Left ventricle myocardium inferior (tissue), 1 donor: ENCODE data around the gene PCDHGB1. TPM values are rescaled to one million over a fixed set of nuclear protein-coding genes. Genes with fewer than 3 reads are reported as not detected.
"Not testable (repeated sequence)": the region's sequence is repeated elsewhere in the genome, so short reads cannot be mapped to it uniquely, and the experiment has no call there.

Experiments used
- DNase-seq: peaks from one replicate; pipeline ENCODE4 v3.0.0-alpha.2; 2020
- H3K27ac ChIP-seq: fragments of 200-600 bp; replicated peaks from 2 replicates; pipeline ENCODE4 v1.8.0; 2021
- H3K27me3 ChIP-seq: fragments of 200-600 bp; 2 replicates; pipeline ENCODE4 v1.8.0; 2021; ENCODE audit warnings: low read depth
- H3K36me3 ChIP-seq: fragments of 200-600 bp; 2 replicates; pipeline ENCODE4 v1.8.0; 2021
- H3K4me1 ChIP-seq: fragments of 200-600 bp; 2 replicates; pipeline ENCODE4 v1.8.0; 2021
- H3K4me3 ChIP-seq: fragments of 200-600 bp; 2 replicates; pipeline ENCODE4 v1.8.0; 2021; ENCODE audit warnings: mild to moderate bottlenecking, moderate library complexity
- H3K9me3 ChIP-seq: fragments of 200-600 bp; replicated peaks from 2 replicates; pipeline ENCODE4 v1.8.0; 2021
- intact Hi-C: fragments of 100-400 bp; cut with micrococcal nuclease; formaldehyde crosslinking; loops from one replicate; pipeline ENCODE4 v1.11.0; 2022
- long read RNA-seq: library from polyadenylated mRNA; unstranded; transcript quantifications from one replicate; pipeline ENCODE4 v2.0.0, GENCODE V29; 2021
- total RNA-seq: library from RNA; stranded (reverse); fragmentation: NEBNext Ultra II Directional; extraction: Animal tissue kit (Norgen Biotek cat#: 25700); gene quantifications from one replicate; pipeline ENCODE4 v1.2.1, GENCODE V29; 2021
- TF ChIP-seq, protein P1 (sequence below): fragments of 200-600 bp; IDR thresholded peaks from 2 replicates; pipeline ENCODE4 v1.8.0; 2021; ENCODE audit warnings: antibody characterized with exemption, mild to moderate bottlenecking, borderline replicate concordance
- donor health status: DM: no; HTN: yes; CAD: no; lungs with severe emphysema.

PCDHGB1 gene
- total RNA-seq: 5.7 TPM
- long read RNA-seq: 0 reads

DNA sequence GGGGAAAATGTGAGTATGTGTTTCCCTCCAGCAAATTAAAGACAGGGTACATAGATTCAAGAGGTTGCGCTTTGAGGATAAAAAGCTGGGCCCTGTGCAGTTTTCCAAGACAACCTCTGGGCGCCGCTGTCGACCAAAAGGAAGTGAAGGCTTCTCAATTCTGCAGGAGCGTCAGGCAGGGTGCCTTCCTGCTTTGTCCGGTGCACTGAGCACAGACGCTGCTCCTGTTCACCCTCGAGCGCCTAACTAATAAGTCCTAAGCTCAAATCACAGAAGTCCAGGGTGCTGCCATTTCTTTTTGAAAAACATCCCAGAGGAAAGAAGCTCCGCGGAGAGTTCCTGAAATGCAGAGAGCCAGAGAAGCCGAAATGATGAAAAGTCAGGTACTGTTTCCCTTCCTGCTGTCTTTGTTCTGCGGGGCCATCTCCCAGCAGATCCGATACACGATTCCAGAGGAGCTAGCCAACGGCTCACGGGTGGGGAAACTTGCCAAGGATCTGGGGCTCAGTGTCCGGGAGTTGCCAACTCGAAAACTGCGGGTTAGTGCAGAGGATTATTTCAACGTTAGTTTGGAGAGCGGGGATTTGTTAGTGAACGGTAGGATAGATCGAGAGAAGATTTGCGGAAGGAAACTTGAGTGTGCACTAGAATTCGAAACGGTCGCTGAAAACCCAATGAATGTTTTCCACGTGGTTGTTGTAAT is at the start of gene PCDHGB1:
Gene PCDHGB1 (plus strand): TSS at position 183 of the 703 bp plus-strand sequence. CDS start 162 bp downstream, at position 345.
- peak within 1 kb of the TSS; percentile 54 for H3K4me3 ChIP-seq
- DNase-seq: no peak

DNA sequence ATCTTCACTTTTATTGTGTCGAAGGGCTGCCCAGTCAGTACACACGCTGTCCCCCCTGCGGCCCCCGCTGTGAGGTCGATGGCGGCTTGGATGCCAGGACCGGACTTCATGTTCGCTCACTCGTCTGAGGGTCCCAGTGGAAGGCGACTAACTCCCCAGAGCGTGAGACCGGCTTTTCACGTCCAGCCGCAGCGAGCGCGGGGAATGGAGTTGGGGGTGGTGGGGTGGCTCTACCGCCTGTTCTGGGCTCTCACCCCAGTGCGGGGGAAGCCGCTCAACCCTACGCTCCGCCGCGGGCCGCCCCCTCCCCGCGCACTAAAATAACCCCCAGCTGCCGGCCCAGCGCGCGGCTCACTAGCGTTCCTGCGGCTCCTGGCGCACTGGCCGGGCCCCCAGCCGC is 46.1 kb upstream of the PCDHGB1 start, which contains the start of gene SLC25A2:
Gene SLC25A2 (minus strand): TSS at position 294 of the 400 bp plus-strand sequence. CDS start 184 bp downstream, at position 110.
- TF ChIP-seq, protein P1, sequence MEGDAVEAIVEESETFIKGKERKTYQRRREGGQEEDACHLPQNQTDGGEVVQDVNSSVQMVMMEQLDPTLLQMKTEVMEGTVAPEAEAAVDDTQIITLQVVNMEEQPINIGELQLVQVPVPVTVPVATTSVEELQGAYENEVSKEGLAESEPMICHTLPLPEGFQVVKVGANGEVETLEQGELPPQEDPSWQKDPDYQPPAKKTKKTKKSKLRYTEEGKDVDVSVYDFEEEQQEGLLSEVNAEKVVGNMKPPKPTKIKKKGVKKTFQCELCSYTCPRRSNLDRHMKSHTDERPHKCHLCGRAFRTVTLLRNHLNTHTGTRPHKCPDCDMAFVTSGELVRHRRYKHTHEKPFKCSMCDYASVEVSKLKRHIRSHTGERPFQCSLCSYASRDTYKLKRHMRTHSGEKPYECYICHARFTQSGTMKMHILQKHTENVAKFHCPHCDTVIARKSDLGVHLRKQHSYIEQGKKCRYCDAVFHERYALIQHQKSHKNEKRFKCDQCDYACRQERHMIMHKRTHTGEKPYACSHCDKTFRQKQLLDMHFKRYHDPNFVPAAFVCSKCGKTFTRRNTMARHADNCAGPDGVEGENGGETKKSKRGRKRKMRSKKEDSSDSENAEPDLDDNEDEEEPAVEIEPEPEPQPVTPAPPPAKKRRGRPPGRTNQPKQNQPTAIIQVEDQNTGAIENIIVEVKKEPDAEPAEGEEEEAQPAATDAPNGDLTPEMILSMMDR: no peak
- Histone ChIP-seq H3K36me3 (peaks cover 29% of the 10 kb centered on the region), H3K4me3 (no peak within 1 kb of the TSS), H3K27ac (no peak within 1 kb of the TSS), H3K27me3 (peaks cover 8% of the 10 kb centered on the region), H3K9me3 (peaks cover 100% of the 10 kb centered on the region), H3K4me1 (no peaks in the 10 kb centered on the region)
- no peak for DNase-seq
- intact Hi-C loops: no loop called here

More for the DNA sequence above, at the start of gene PCDHGB1:
- intact Hi-C loops: no loop called here
- TF ChIP-seq, protein P1: peak; percentile 74
- Histone ChIP-seq H3K27me3 (no peaks in the 10 kb centered on the region), H3K9me3 (peaks cover 98% of the 10 kb centered on the region), H3K27ac (peak within 1 kb of the TSS; percentile 50), H3K4me1 (peaks cover 59% of the 10 kb centered on the region), H3K36me3 (peaks cover 22% of the 10 kb centered on the region)

DNA sequence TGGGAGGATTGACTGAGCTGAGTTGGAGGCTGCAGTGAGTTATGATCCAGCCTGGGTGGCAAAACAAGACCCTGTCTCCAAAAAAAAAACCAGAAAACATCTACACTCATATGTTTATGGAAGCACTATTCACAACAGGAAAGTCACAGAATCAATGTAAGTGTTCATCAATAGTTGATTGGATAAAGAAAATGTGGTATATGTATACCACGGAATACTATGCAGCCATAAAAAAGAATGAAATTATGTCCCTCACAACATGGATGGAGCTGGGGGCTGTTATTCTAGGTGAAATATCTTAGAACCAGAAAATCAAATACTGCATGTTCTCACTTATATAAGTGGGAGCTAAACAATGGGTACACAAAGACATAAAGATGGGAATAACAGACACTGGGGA is 43.3 kb upstream of the PCDHGB1 start:
- DNase-seq: no peak
- H3K4me3 ChIP-seq: no peak overlapping the region
- intact Hi-C loops: no loop called here
- TF ChIP-seq, protein P1: no peak
- peaks cover 100% of the 10 kb centered on the region for H3K9me3 ChIP-seq
- H3K27me3 ChIP-seq: peaks cover 8% of the 10 kb centered on the region
- H3K36me3 ChIP-seq: peaks cover 27% of the 10 kb centered on the region
- no peaks in the 10 kb centered on the region for H3K4me1 ChIP-seq
- H3K27ac ChIP-seq: no peak overlapping the region

DNA sequence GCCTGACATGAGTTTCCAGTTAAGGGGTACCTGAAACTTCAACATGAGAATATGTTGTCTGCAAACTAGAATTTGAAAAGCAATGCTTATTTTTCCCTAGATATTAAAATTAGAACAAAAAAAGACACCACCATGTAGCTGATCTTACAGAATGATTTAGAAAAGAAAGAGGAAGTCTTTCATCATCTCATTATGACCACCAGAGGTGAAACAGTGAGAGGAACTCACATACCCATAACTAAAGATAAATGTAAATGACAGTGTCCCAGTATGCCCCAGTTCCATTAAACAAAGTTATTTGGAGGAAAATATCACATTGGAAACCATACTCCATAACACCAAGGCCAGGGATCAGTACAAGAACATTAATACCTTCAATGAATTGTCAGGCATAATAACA is 36.2 kb upstream of the PCDHGB1 start:
- TF ChIP-seq, protein P1: no peak
- no peak for DNase-seq
- Histone ChIP-seq H3K36me3 (peaks cover 61% of the 10 kb centered on the region), H3K9me3 (peaks cover 100% of the 10 kb centered on the region), H3K4me3 (no peak overlapping the region), H3K4me1 (peaks cover 9% of the 10 kb centered on the region), H3K27me3 (no peaks in the 10 kb centered on the region), H3K27ac (no peak overlapping the region)
- intact Hi-C loops: no loop called here

DNA sequence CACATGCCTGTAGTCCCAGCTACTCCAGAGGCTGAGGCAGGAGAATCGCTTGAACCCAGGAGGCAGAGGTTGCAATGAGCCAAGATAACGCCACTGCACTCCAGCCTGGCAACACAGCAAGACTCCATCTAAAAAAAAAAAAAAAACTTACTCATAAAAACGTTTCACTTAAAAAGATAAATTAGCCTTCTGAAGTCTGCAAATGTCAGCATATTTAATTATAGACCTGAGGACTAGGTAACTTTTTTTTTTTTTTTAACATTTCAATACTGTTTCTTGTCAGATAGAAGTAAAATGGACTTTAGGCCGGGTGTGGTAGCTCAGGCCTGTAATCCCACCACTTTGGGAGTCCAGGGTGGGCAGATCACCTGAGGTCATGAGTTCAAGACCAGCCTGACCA is 32.9 kb upstream of the PCDHGB1 start:
- H3K27ac ChIP-seq, intact Hi-C loops, H3K27me3 ChIP-seq, DNase-seq, H3K4me3 ChIP-seq: not testable (repeated sequence)
- H3K9me3 ChIP-seq: peaks cover 89% of the 10 kb centered on the region
- H3K36me3 ChIP-seq: peaks cover 69% of the 10 kb centered on the region
- H3K4me1 ChIP-seq: peaks cover 33% of the 10 kb centered on the region

DNA sequence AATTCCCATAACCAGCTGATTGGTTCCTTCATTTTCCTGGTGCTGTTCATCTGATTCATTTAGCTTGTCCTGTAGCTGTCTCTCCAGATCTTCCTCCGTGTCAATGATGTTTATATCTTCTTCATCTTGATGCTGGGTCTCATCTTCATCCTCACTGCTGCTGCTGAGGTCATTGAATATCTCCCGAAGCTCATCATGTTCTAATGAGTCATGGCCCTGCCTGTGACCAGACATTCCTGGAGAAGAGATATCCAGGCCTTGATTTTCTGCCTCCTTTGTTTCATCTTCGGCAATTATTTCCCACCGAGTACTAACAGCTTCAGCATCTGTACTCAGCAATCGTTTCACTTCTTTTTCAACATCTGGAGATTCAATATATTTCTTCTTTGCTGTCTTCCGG is 30.7 kb upstream of the PCDHGB1 start:
- Histone ChIP-seq H3K36me3 (peaks cover 52% of the 10 kb centered on the region), H3K9me3 (peaks cover 73% of the 10 kb centered on the region)

More for the DNA sequence above, 30.7 kb upstream of the PCDHGB1 start:
- no peak for DNase-seq
- TF ChIP-seq, protein P1: no peak
- intact Hi-C loops: no loop called here
- Histone ChIP-seq H3K4me3 (peak overlapping the region; percentile 74), H3K4me1 (peaks cover 33% of the 10 kb centered on the region), H3K27me3 (no peaks in the 10 kb centered on the region), H3K27ac (peak overlapping the region; percentile 91)
